ENCODE data around the gene EZR. TPM values are rescaled to one million over a fixed set of nuclear protein-coding genes. Genes with fewer than 3 reads are reported as not detected.
"Not testable (repeated sequence)": the region's sequence is repeated elsewhere in the genome, so short reads cannot be mapped to it uniquely, and the experiment has no call there.

Gene EZR
- total RNA-seq, 2 experiments from 2014 or later, result 201 to 210 TPM

- peaks cover 6% of the 10 kb centered on the region for H3K27me3 Mint-ChIP-seq
These were observed 18.8 kb upstream of the EZR start for GRCh38 chr6:158837684-158838625.

GRCh38 chr6:158836625-158837311 is 17.6 kb upstream of the EZR start:
- Mint-ChIP-seq H3K9me3 (peaks cover 5% of the 10 kb centered on the region), H3K27ac (peak overlapping the region; percentile 22), H3K27me3 (peaks cover 8% of the 10 kb centered on the region), H3K36me3 (ENCODE audit: low read depth) (no peaks in the 10 kb centered on the region), H3K4me1 (peaks cover 2% of the 10 kb centered on the region), H3K4me3 (no peak overlapping the region)
- ChIA-PET CTCF (interaction anchor here (1.2 to 1.7 kb wide), 2 partner anchors 9 to 10 kb away, joined by 4 to 5 read pairs; no protein-coding TSS in a partner anchor), POLR2A (no interaction called here)
- DNase-seq, result no peak

More at GRCh38 chr6:158837684-158838625, 18.8 kb upstream of the EZR start:
- ChIA-PET CTCF (interaction anchor here (0.6 to 1.7 kb wide), 2 partner anchors 11 to 13 kb away, joined by 3 to 5 read pairs; no protein-coding TSS in a partner anchor), POLR2A (interaction anchor here (0.8 kb wide), 1 partner anchor 16 kb away, joined by 3 read pairs; no protein-coding TSS in a partner anchor)
- H3K27ac Mint-ChIP-seq, result no peak overlapping the region
- peaks cover 8% of the 10 kb centered on the region for H3K9me3 Mint-ChIP-seq
- H3K36me3 Mint-ChIP-seq (ENCODE audit: low read depth), result no peaks in the 10 kb centered on the region
- H3K4me3 Mint-ChIP-seq, result no peak overlapping the region
- DNase-seq, result no peak
- peaks cover 2% of the 10 kb centered on the region for H3K4me1 Mint-ChIP-seq

GRCh38 chr6:158835616-158836221 is 16.6 kb upstream of the EZR start:
- Mint-ChIP-seq H3K27me3 (peaks cover 8% of the 10 kb centered on the region), H3K4me3 (no peak overlapping the region), H3K27ac (no peak overlapping the region), H3K9me3 (peaks cover 3% of the 10 kb centered on the region), H3K4me1 (peaks cover 2% of the 10 kb centered on the region), H3K36me3 (ENCODE audit: low read depth) (no peaks in the 10 kb centered on the region)
- POLR2A ChIA-PET, result no interaction called here
- CTCF ChIA-PET, result interaction anchor here (1.2 kb wide), 1 partner anchor 10 kb away, joined by 4 read pairs; no protein-coding TSS in a partner anchor
- no peak for DNase-seq

- Mint-ChIP-seq H3K27me3 (peaks cover 8% of the 10 kb centered on the region), H3K4me1 (peaks cover 1% of the 10 kb centered on the region), H3K9me3 (no peaks in the 10 kb centered on the region), H3K4me3 (no peak overlapping the region), H3K36me3 (ENCODE audit: low read depth) (no peaks in the 10 kb centered on the region), H3K27ac (no peak overlapping the region)
- CTCF ChIA-PET, result no interaction called here
- no peak for DNase-seq
- POLR2A ChIA-PET, result no interaction called here
These were observed 15.7 kb upstream of the EZR start for GRCh38 chr6:158834675-158835385.

- H3K27me3 Mint-ChIP-seq; H3K27ac Mint-ChIP-seq; H3K4me1 Mint-ChIP-seq; POLR2A ChIA-PET; H3K9me3 Mint-ChIP-seq; H3K4me3 Mint-ChIP-seq; DNase-seq; H3K36me3 Mint-ChIP-seq (ENCODE audit: low read depth): not testable (repeated sequence)
- CTCF ChIA-PET, result interaction anchor here (2.5 kb wide), 1 partner anchor 13 kb away, joined by 10 read pairs; the partner anchor contains the start of gene EZR
These were observed 13.6 kb upstream of the EZR start for GRCh38 chr6:158832807-158833206.

- H3K27me3 Mint-ChIP-seq, result peaks cover 8% of the 10 kb centered on the region
These were observed 12.9 kb upstream of the EZR start for GRCh38 chr6:158832026-158832425.

GRCh38 chr6:158831571-158831970 is 12.4 kb upstream of the EZR start:
- Mint-ChIP-seq H3K27ac (no peak overlapping the region), H3K27me3 (peaks cover 8% of the 10 kb centered on the region), H3K36me3 (ENCODE audit: low read depth) (no peaks in the 10 kb centered on the region), H3K9me3 (no peaks in the 10 kb centered on the region), H3K4me3 (no peak overlapping the region), H3K4me1 (peaks cover 4% of the 10 kb centered on the region)
- no peak for DNase-seq
- ChIA-PET POLR2A (no interaction called here), CTCF (interaction anchor here (2.5 kb wide), 1 partner anchor 11 kb away, joined by 10 read pairs; the partner anchor contains the start of gene EZR)

More at GRCh38 chr6:158832026-158832425, 12.9 kb upstream of the EZR start:
- ChIA-PET POLR2A (no interaction called here), CTCF (interaction anchor here (2.5 kb wide), 1 partner anchor 12 kb away, joined by 10 read pairs; the partner anchor contains the start of gene EZR)
- Mint-ChIP-seq H3K36me3 (ENCODE audit: low read depth) (no peaks in the 10 kb centered on the region), H3K4me1 (no peaks in the 10 kb centered on the region), H3K4me3 (no peak overlapping the region), H3K9me3 (no peaks in the 10 kb centered on the region), H3K27ac (no peak overlapping the region)
- DNase-seq, result no peak

- Mint-ChIP-seq H3K4me1 (peaks cover 5% of the 10 kb centered on the region), H3K27ac (no peak overlapping the region), H3K9me3 (no peaks in the 10 kb centered on the region), H3K27me3 (peaks cover 8% of the 10 kb centered on the region), H3K4me3 (no peak overlapping the region), H3K36me3 (ENCODE audit: low read depth) (no peaks in the 10 kb centered on the region)
- no peak for DNase-seq
- CTCF ChIA-PET, result interaction anchor here (1.7 kb wide), 1 partner anchor 11 kb away, joined by 4 read pairs; no protein-coding TSS in a partner anchor
- POLR2A ChIA-PET, result no interaction called here
These were observed 11.6 kb upstream of the EZR start for GRCh38 chr6:158830736-158831135.

- CTCF ChIA-PET, result interaction anchor here (0.6 to 1.4 kb wide), 2 partner anchors 25 to 37 kb away, joined by 3 read pairs; no protein-coding TSS in a partner anchor
- H3K9me3 Mint-ChIP-seq, result no peaks in the 10 kb centered on the region
- no peaks in the 10 kb centered on the region for H3K36me3 Mint-ChIP-seq (ENCODE audit: low read depth)
- H3K27ac Mint-ChIP-seq, result no peak overlapping the region
- H3K4me1 Mint-ChIP-seq, result peaks cover 5% of the 10 kb centered on the region
- POLR2A ChIA-PET, result no interaction called here
- DNase-seq, result no peak
- H3K27me3 Mint-ChIP-seq, result peaks cover 2% of the 10 kb centered on the region
- H3K4me3 Mint-ChIP-seq, result no peak overlapping the region
These were observed 9.6 kb upstream of the EZR start for GRCh38 chr6:158828807-158829206.

- H3K4me3 Mint-ChIP-seq, result no peak overlapping the region
- ChIA-PET CTCF (interaction anchor here (0.6 to 1.7 kb wide), 4 partner anchors 11 to 55 kb away, joined by 3 to 5 read pairs (median 4); no protein-coding TSS in a partner anchor), POLR2A (no interaction called here)
- H3K9me3 Mint-ChIP-seq, result no peaks in the 10 kb centered on the region
- H3K27me3 Mint-ChIP-seq, result no peaks in the 10 kb centered on the region
- H3K36me3 Mint-ChIP-seq (ENCODE audit: low read depth), result no peaks in the 10 kb centered on the region
- H3K4me1 Mint-ChIP-seq, result peaks cover 11% of the 10 kb centered on the region
- no peak for DNase-seq
- no peak overlapping the region for H3K27ac Mint-ChIP-seq
These were observed 7.8 kb upstream of the EZR start for GRCh38 chr6:158826819-158827501.

GRCh38 chr6:158825951-158826306 is 6.8 kb upstream of the EZR start:
- H3K36me3 Mint-ChIP-seq (ENCODE audit: low read depth), result no peaks in the 10 kb centered on the region
- POLR2A ChIA-PET, result no interaction called here
- no peak overlapping the region for H3K27ac Mint-ChIP-seq
- no peaks in the 10 kb centered on the region for H3K9me3 Mint-ChIP-seq
- CTCF ChIA-PET, result interaction anchor here (1.0 to 1.7 kb wide), 4 partner anchors 12 to 22 kb away, joined by 3 to 5 read pairs (median 3); no protein-coding TSS in a partner anchor
- no peak overlapping the region for H3K4me3 Mint-ChIP-seq
- peaks cover 13% of the 10 kb centered on the region for H3K4me1 Mint-ChIP-seq
- no peak for DNase-seq
- H3K27me3 Mint-ChIP-seq, result no peaks in the 10 kb centered on the region
